ENCODE measurements around the gene STK39. TPM values are rescaled to one million over a fixed set of nuclear protein-coding genes. Genes with fewer than 3 reads are reported as not detected.

Gene STK39
- total and polyA plus RNA-seq, 9 of the 15 experiments (the other 6 are each of a cell fraction or from before 2014, with no cell fraction given) = 0.19 to 0.76 (median 0.51) TPM

- no peak for FAIRE-seq
- Histone ChIP-seq H3K79me2 (ENCODE audit: control insufficient read depth, insufficient read depth, low read length) (no peaks in the 10 kb centered on the region), H4K20me1 (replicated peaks; ENCODE audit: control insufficient read depth, insufficient read depth, low read length) (no peaks in the 10 kb centered on the region), H3K27ac (ENCODE audit: extremely low read depth, low read depth, low read length) (no peak overlapping the region), H3K9me1 (ENCODE audit: control insufficient read depth, insufficient read depth, low read length) (no peaks in the 10 kb centered on the region), H3K4me1 (replicated peaks in 1 of 2; ENCODE audit: control insufficient read depth in 2 of 2, insufficient read depth in 2 of 2, low read length in 2 of 2) (no peaks in the 10 kb centered on the region), H3K9ac (ENCODE audit: insufficient read depth in 1 of 2, low read depth in 2 of 2, low read length in 2 of 2) (no peak overlapping the region), H3K27me3 (ENCODE audit: control insufficient read depth in 2 of 2, insufficient read depth in 2 of 2, low read length in 2 of 2) (peaks cover 0 to 5% of the 10 kb centered on the region in 2 experiments; a peak in 1 of 5 replicates), H2AFZ (ENCODE audit: low read depth, low read length) (no peak overlapping the region), H3K36me3 (ENCODE audit: control insufficient read depth, insufficient read depth, low read length) (no peaks in the 10 kb centered on the region), H3K4me3 (no peak overlapping the region), H3K9me3 (replicated peaks; ENCODE audit: control insufficient read depth, insufficient read depth, low read depth, low read length) (no peaks in the 10 kb centered on the region), H3K4me2 (ENCODE audit: insufficient read depth, low read length) (no peak overlapping the region)
- no peak for ATAC-seq
- no peak for DNase-seq (ENCODE audit: extremely low read depth in 1 of 4, low spot score in 3 of 4)
- in situ Hi-C loops (cut with MboI) (no loop called here), intact Hi-C loops (cut with micrococcal nuclease) (no loop called here)
- 0% methylated on average over 2 of the region's 2 CpGs for WGBS (ENCODE audit: insufficient coverage, low coverage, missing lambda C conversion rate)
- POLR2A ChIA-PET = no interaction called here
- BruUV-seq (replicated peaks) = no TSS peak
- CTCF ChIA-PET (ENCODE audit: low intra/inter-chr PET ratio) = no interaction called here
- TF ChIP-seq MTF1 (CRISPR knock-in tag; IDR thresholded peaks at IDR 0.05; ENCODE audit: borderline replicate concordance) (no peak), E2F5 (CRISPR knock-in tag; IDR thresholded peaks at IDR 0.05) (no peak), ZSCAN29 (IDR thresholded peaks at IDR 0.05) (no peak), PHB2 (IDR thresholded peaks at IDR 0.05; ENCODE audit: low read depth) (no peak), LCOR (CRISPR knock-in tag; IDR thresholded peaks at IDR 0.05) (no peak), BDP1 (IDR thresholded peaks at IDR 0.05; ENCODE audit: insufficient read depth, insufficient read length) (no peak), NR3C1 (CRISPR knock-in tag; IDR thresholded peaks at IDR 0.05) (no peak), ZBTB43 (CRISPR knock-in tag; IDR thresholded peaks at IDR 0.05) (no peak), STAT6 (CRISPR knock-in tag; IDR thresholded peaks at IDR 0.05) (no peak), ZNF23 (CRISPR knock-in tag; IDR thresholded peaks at IDR 0.05) (no peak), SLC30A9 (CRISPR knock-in tag; IDR thresholded peaks at IDR 0.05) (no peak), ZNF263 (CRISPR knock-in tag; IDR thresholded peaks at IDR 0.05; ENCODE audit: borderline replicate concordance) (no peak)
- TF ChIP-seq, protein P1, sequence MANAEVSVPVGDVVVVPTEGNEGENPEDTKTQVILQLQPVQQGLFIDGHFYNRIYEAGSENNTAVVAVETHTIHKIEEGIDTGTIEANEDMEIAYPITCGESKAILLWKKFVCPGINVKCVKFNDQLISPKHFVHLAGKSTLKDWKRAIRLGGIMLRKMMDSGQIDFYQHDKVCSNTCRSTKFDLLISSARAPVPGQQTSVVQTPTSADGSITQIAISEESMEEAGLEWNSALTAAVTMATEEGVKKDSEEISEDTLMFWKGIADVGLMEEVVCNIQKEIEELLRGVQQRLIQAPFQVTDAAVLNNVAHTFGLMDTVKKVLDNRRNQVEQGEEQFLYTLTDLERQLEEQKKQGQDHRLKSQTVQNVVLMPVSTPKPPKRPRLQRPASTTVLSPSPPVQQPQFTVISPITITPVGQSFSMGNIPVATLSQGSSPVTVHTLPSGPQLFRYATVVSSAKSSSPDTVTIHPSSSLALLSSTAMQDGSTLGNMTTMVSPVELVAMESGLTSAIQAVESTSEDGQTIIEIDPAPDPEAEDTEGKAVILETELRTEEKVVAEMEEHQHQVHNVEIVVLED (CRISPR knock-in tag; IDR thresholded peaks at IDR 0.05) = no peak
- TF ChIP-seq, protein P2, sequence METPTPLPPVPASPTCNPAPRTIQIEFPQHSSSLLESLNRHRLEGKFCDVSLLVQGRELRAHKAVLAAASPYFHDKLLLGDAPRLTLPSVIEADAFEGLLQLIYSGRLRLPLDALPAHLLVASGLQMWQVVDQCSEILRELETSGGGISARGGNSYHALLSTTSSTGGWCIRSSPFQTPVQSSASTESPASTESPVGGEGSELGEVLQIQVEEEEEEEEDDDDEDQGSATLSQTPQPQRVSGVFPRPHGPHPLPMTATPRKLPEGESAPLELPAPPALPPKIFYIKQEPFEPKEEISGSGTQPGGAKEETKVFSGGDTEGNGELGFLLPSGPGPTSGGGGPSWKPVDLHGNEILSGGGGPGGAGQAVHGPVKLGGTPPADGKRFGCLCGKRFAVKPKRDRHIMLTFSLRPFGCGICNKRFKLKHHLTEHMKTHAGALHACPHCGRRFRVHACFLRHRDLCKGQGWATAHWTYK (CRISPR knock-in tag; IDR thresholded peaks at IDR 0.05) = no peak
Observed at GRCh38 chr2:168037778-168038177, 209.6 kb downstream of the STK39 start.

Data from K562 (cell line).